Kidney epithelial cell (primary cell): ENCODE data around the gene OCA2. TPM values are rescaled to one million over a fixed set of nuclear protein-coding genes. Genes with fewer than 3 reads are reported as not detected.

Experiments used
- DNase-seq: peaks from one replicate; pipeline ENCODE4 v3.0.0-alpha.2; 2010; ENCODE audit warnings: low read depth
- H3K27me3 ChIP-seq: 2 replicates; pipeline ENCODE4 v1.6.0; 2011; ENCODE audit warnings: low read length; ENCODE audit not compliant: control insufficient read depth, insufficient read depth
- H3K36me3 ChIP-seq: 2 replicates; pipeline ENCODE4 v1.5.1; 2011; ENCODE audit warnings: low read length; ENCODE audit not compliant: control insufficient read depth, insufficient read depth
- H3K4me3 ChIP-seq: 2 replicates; pipeline ENCODE4 v1.5.1; 2011; ENCODE audit warnings: low read depth, mild to moderate bottlenecking, control low read depth, low read length
- total RNA-seq: library from RNA; depleted of rRNA; stranded (reverse); fragments of >200 nt; gene quantifications from 2 replicates; pipeline ENCODE4 v1.2.3, GENCODE V29; 2015
- TF ChIP-seq, protein P1 (sequence below): IDR thresholded peaks from 2 replicates; pipeline ENCODE4 v1.5.1; 2011; ENCODE audit warnings: mild to moderate bottlenecking, moderate library complexity, low read length, control low read depth, inconsistent platforms; ENCODE audit not compliant: insufficient read depth, poor library complexity, severe bottlenecking

Gene OCA2
- total RNA-seq, 1 donor from 2014 or later: 0.29 TPM

- Histone ChIP-seq H3K36me3 (no peaks in the 10 kb centered on the region), H3K27me3 (no peaks in the 10 kb centered on the region), H3K4me3 (no peak overlapping the region)
- TF ChIP-seq, protein P1, sequence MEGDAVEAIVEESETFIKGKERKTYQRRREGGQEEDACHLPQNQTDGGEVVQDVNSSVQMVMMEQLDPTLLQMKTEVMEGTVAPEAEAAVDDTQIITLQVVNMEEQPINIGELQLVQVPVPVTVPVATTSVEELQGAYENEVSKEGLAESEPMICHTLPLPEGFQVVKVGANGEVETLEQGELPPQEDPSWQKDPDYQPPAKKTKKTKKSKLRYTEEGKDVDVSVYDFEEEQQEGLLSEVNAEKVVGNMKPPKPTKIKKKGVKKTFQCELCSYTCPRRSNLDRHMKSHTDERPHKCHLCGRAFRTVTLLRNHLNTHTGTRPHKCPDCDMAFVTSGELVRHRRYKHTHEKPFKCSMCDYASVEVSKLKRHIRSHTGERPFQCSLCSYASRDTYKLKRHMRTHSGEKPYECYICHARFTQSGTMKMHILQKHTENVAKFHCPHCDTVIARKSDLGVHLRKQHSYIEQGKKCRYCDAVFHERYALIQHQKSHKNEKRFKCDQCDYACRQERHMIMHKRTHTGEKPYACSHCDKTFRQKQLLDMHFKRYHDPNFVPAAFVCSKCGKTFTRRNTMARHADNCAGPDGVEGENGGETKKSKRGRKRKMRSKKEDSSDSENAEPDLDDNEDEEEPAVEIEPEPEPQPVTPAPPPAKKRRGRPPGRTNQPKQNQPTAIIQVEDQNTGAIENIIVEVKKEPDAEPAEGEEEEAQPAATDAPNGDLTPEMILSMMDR: no peak
- DNase-seq: no peak
Measured at GRCh38 chr15:27743638-27744037, 355.5 kb downstream of the OCA2 start.

DNA sequence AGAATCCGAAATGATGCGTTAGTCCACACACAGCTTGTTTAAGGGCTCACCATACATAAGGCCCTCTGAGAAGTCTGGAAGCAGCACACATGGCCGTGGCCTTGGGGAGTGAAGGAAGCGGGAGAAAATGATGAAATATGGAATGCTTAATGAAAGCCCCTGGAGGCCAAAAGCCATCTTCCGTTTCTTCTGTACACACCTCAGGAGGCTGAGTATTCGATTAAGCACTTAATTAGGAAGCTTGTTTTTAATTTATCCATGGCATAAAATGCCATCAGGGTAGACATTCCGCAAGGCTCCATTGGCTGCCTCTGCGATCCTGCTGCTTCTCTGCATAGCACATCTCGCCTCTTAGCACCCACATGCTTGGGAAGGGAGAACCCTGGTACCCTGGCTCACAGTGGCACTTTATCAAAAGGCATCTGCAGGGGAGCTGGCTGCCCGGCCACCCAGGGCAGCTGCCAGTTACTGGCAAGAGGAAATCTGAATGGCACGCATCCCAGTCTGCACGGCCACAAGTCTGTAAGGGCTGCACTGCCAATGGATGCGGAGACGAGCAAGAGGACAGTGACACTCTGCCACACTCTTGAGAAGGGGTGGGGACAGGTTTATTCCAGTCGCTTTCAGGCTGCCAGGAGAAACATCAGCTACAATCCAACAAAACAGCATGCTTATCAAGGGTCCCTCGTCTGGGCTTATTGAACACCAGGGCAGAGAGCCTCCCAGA lies 356.2 kb downstream of the OCA2 start:
- Histone ChIP-seq H3K36me3 (no peaks in the 10 kb centered on the region), H3K27me3 (no peaks in the 10 kb centered on the region), H3K4me3 (no peak overlapping the region)
- TF ChIP-seq, protein P1: no peak
- DNase-seq: no peak

GRCh38 chr15:27741226-27741860 lies 357.8 kb downstream of the OCA2 start:
- Histone ChIP-seq H3K27me3 (no peaks in the 10 kb centered on the region), H3K36me3 (no peaks in the 10 kb centered on the region), H3K4me3 (no peak overlapping the region)
- DNase-seq: no peak
- TF ChIP-seq, protein P1: no peak

- Histone ChIP-seq H3K27me3 (no peaks in the 10 kb centered on the region), H3K36me3 (no peaks in the 10 kb centered on the region), H3K4me3 (no peak overlapping the region)
- DNase-seq: no peak
- TF ChIP-seq, protein P1: no peak
Measured at GRCh38 chr15:27734785-27735495, 364.2 kb downstream of the OCA2 start.

DNA sequence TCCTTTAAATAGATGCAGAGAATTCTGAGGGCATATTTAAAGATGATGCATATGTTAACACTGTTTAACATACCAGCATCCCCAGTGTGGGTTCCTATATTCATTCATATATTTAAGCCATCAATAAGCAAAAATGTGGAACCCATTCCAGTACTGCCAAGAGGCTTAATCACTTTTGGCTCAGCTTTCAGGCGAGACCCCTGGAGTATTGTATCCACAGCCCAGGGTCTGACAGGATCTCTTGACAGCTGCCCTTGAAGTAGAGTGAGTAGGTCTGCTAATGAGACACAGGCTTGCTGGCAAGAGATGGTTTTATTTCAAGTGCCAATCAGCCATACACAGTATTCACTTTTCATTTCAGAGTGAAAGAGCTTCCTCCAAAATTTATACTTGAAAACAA lies 367.3 kb downstream of the OCA2 start:
- no peaks in the 10 kb centered on the region for H3K36me3 ChIP-seq
- H3K27me3 ChIP-seq: no peaks in the 10 kb centered on the region
- H3K4me3 ChIP-seq: no peak overlapping the region
- no peak for DNase-seq
- TF ChIP-seq, protein P1: no peak
